PC-3 (cell line): ENCODE results near the gene MARK3. TPM values are rescaled to one million over a fixed set of nuclear protein-coding genes. Genes with fewer than 3 reads are reported as not detected.

Experiments
- ATAC-seq: fragments of 200-7000 bp; cut with Tn5 transposase; 2 replicates; pipeline ENCODE4 v1.9.1; 2020; ENCODE audit warnings: mild to moderate bottlenecking, moderate library complexity
- BruUV-seq: library from RNA; stranded (reverse); fragments of 400-500 nt; replicated peaks from 2 replicates; lab custom pipeline; 2021; lab: Mats Ljungman, UMichigan
- CTCF ChIA-PET: fragments of 300-600 bp; sonication (Branson Sonifier 250); formaldehyde crosslinking; loops from one replicate; lab custom pipeline; 2022; ENCODE audit warnings: antibody characterized with exemption; lab: Charles Lee
- POLR2A ChIA-PET: fragments of 300-600 bp; sonication (Branson Sonifier 250); formaldehyde crosslinking; loops from one replicate; lab custom pipeline; 2022; ENCODE audit warnings: antibody characterized with exemption; ENCODE audit not compliant: unreplicated experiment; lab: Charles Lee
- DNase-seq: peaks from one replicate; pipeline ENCODE4 v3.0.0-alpha.2; 2015
- H2AFZ ChIP-seq: fragments of 300-600 bp; sonication (generic); 2 replicates; pipeline ENCODE4 v1.6.0; 2016; ENCODE audit warnings: antibody characterized with exemption, low read length
- H3F3A ChIP-seq: fragments of 300-600 bp; sonication (generic); one replicate; pipeline ENCODE4 v1.6.0; 2017; ENCODE audit warnings: antibody characterized with exemption, low read length, control low read depth, mild to moderate bottlenecking; ENCODE audit not compliant: unreplicated experiment
- H3K27ac ChIP-seq: fragments of 300-600 bp; sonication (generic); 2 replicates; pipeline ENCODE4 v1.5.1; 2016; ENCODE audit warnings: mild to moderate bottlenecking, low read length
- H3K27me3 ChIP-seq: fragments of 300-600 bp; sonication (generic); 2 replicates; pipeline ENCODE4 v1.6.1; 2016; ENCODE audit warnings: low read length, mixed read lengths
- H3K36me3 ChIP-seq: fragments of 300-600 bp; sonication (generic); 2 replicates; pipeline ENCODE4 v1.6.1; 2016; ENCODE audit warnings: low read depth, mixed run types, low read length, mixed read lengths
- H3K4me1 ChIP-seq: fragments of 300-600 bp; sonication (generic); 2 replicates; pipeline ENCODE4 v1.5.1; 2016; ENCODE audit warnings: low read length; ENCODE audit not compliant: insufficient read depth
- H3K4me2 ChIP-seq: fragments of 300-600 bp; sonication (generic); 2 replicates; pipeline ENCODE4 v1.6.0; 2016; ENCODE audit warnings: low read length
- H3K4me3 ChIP-seq: fragments of 300-600 bp; sonication (generic); 2 replicates; pipeline ENCODE4 v1.5.1; 2016; ENCODE audit warnings: mild to moderate bottlenecking, low read length, mixed read lengths
- H3K79me2 ChIP-seq: fragments of 300-600 bp; sonication (generic); 2 replicates; pipeline ENCODE4 v1.6.1; 2017; ENCODE audit warnings: low read length, mixed read lengths
- H3K9ac ChIP-seq: fragments of 300-600 bp; sonication (generic); 2 replicates; pipeline ENCODE4 v1.6.0; 2016; ENCODE audit warnings: mild to moderate bottlenecking, low read length
- H3K9me2 ChIP-seq: fragments of 300-600 bp; sonication (generic); replicated peaks from 2 replicates; pipeline ENCODE4 v1.6.1; 2016; ENCODE audit warnings: mixed run types, low read length, mixed read lengths
- H3K9me3 ChIP-seq: fragments of 300-600 bp; sonication (generic); 2 replicates; pipeline ENCODE4 v1.6.1; 2016; ENCODE audit warnings: low read length, mixed read lengths
- H4K20me1 ChIP-seq: fragments of 300-600 bp; sonication (generic); 2 replicates; pipeline ENCODE4 v1.6.1; 2016; ENCODE audit warnings: low read length, mixed read lengths
- CTCF ChIP-seq: fragments of 300-600 bp; sonication (generic); conservative IDR thresholded peaks from 2 replicates; pipeline ENCODE4 v1.5.1; 2017; ENCODE audit warnings: antibody characterized with exemption, low read depth, mild to moderate bottlenecking, low read length
- EZH2 ChIP-seq: fragments of 300-600 bp; sonication (generic); IDR thresholded peaks from one replicate; pipeline ENCODE4 v1.6.1; 2017; ENCODE audit warnings: antibody characterized with exemption, mild to moderate bottlenecking, low read length; ENCODE audit not compliant: unreplicated experiment
- EZH2phosphoT487 ChIP-seq: fragments of 300-600 bp; sonication (generic); IDR thresholded peaks from 2 replicates; pipeline ENCODE4 v1.6.1; 2018; ENCODE audit warnings: mild to moderate bottlenecking, antibody characterized with exemption, low read length, borderline replicate concordance
- intact Hi-C: fragments of 100-400 bp; cut with micrococcal nuclease; formaldehyde crosslinking; loops from 2 replicates; pipeline ENCODE4 v1.9.0; 2023
- total RNA-seq: library from RNA; depleted of rRNA; stranded (reverse); fragments of >200 nt; gene quantifications from 2 replicates; pipeline ENCODE4 v1.2.3, GENCODE V29; 2014

The MARK3 gene
- total RNA-seq, 1 experiment from 2014 or later: 69.9 TPM

- H3K9me2 ChIP-seq: no peaks in the 10 kb centered on the region
- peaks cover 9% of the 10 kb centered on the region for H3K4me1 ChIP-seq
- no TSS peak for BruUV-seq
- ChIA-PET POLR2A (no interaction called here), CTCF (no interaction called here)
- H3K9me3 ChIP-seq: no peaks in the 10 kb centered on the region
- no peak overlapping the region for H3K27ac ChIP-seq
- H3K27me3 ChIP-seq: no peaks in the 10 kb centered on the region
- H3K4me3 ChIP-seq: no peak overlapping the region
- no peak overlapping the region for H3K4me2 ChIP-seq
- H2AFZ ChIP-seq: no peak overlapping the region
- H4K20me1 ChIP-seq: peaks cover 7% of the 10 kb centered on the region; the same call in 1 of the 2 replicates
- H3K79me2 ChIP-seq: 0 out of 2 replicates have a peak, but pooled peaks cover 3% of the 10 kb centered on the region
- no peaks in the 10 kb centered on the region for H3K36me3 ChIP-seq
- H3F3A ChIP-seq: no peaks in the 10 kb centered on the region
- TF ChIP-seq EZH2 (no peak), EZH2phosphoT487 (no peak), CTCF (no peak)
- intact Hi-C loops: no loop called here
- DNase-seq (no peak), ATAC-seq (no peak)
- no peak overlapping the region for H3K9ac ChIP-seq
These were observed 132.0 kb downstream of the MARK3 start for GRCh38 chr14:103517174-103517566.

DNA sequence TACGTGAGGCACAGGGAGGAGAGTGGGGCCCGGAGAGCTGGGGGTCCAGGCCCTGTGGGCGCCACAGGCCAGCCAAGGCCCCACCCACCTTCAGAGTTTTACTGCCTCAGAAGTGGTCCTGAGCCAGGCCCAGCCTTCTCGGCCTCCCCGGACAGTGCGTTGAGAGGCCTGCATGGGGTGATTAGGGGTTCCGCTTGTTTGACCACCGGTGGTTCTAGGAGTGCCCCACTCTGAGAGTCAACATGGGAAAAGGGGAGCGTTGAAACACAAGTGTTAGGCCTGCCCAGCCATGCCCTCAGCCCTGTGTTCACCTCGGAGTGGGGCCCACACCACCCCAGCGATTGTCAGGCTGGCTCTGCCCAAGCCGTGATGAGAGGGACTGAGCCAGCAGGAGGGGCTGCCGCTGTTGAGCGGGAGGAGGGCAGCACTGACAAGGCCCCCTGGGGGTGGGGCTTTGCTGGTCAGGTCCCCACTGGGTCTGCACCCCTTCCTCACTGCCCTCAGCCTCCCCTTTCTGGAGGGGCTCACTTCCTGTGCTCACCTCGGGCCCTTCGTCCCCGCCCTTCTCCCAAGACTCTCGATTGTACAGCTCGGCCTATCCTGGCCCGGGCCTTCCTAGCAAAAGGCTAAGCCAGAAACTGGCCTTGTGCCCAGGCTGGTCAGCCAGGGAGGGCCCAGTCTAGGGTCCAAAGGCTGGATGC lies 132.7 kb downstream of the MARK3 start:
- Histone ChIP-seq H3K4me3 (no peak overlapping the region), H3K9ac (no peak overlapping the region), H3K9me2 (no peaks in the 10 kb centered on the region), H2AFZ (no peak overlapping the region), H3K4me2 (no peak overlapping the region), H3K79me2 (0 out of 2 replicates have a peak, but pooled peaks cover 4% of the 10 kb centered on the region), H3K4me1 (peaks cover 9% of the 10 kb centered on the region), H3F3A (no peaks in the 10 kb centered on the region), H3K27ac (no peak overlapping the region), H3K9me3 (no peaks in the 10 kb centered on the region), H4K20me1 (peaks cover 7% of the 10 kb centered on the region; the same call in 1 of the 2 replicates), H3K27me3 (no peaks in the 10 kb centered on the region), H3K36me3 (no peaks in the 10 kb centered on the region)
- ChIA-PET POLR2A (no interaction called here), CTCF (interaction anchor here (1.5 to 2.0 kb wide), 3 partner anchors 23 to 34 kb away, joined by 4 to 7 read pairs (median 5); no protein-coding TSS in a partner anchor)
- DNase-seq (no peak), ATAC-seq (no peak)
- no TSS peak for BruUV-seq
- TF ChIP-seq CTCF (no peak), EZH2phosphoT487 (no peak), EZH2 (no peak)
- intact Hi-C loops: no loop called here
